ENCODE data around the gene NPLOC4. TPM values are rescaled to one million over a fixed set of nuclear protein-coding genes. Genes with fewer than 3 reads are reported as not detected.

NPLOC4 gene
- total RNA-seq, 2 donors from 2014 or later = 69.3 to 70.4 TPM

GRCh38 chr17:81601525-81602120, 35.3 kb downstream of the NPLOC4 start:
- no peak overlapping the region for H3K27ac ChIP-seq
- no peaks in the 10 kb centered on the region for H3K9me3 ChIP-seq
- H3K4me1 ChIP-seq = peaks cover 0 to 20% of the 10 kb centered on the region in 2 donors
- TF ChIP-seq, protein P1, sequence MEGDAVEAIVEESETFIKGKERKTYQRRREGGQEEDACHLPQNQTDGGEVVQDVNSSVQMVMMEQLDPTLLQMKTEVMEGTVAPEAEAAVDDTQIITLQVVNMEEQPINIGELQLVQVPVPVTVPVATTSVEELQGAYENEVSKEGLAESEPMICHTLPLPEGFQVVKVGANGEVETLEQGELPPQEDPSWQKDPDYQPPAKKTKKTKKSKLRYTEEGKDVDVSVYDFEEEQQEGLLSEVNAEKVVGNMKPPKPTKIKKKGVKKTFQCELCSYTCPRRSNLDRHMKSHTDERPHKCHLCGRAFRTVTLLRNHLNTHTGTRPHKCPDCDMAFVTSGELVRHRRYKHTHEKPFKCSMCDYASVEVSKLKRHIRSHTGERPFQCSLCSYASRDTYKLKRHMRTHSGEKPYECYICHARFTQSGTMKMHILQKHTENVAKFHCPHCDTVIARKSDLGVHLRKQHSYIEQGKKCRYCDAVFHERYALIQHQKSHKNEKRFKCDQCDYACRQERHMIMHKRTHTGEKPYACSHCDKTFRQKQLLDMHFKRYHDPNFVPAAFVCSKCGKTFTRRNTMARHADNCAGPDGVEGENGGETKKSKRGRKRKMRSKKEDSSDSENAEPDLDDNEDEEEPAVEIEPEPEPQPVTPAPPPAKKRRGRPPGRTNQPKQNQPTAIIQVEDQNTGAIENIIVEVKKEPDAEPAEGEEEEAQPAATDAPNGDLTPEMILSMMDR (IDR thresholded peaks at IDR 0.05) = peak; percentile 76 to 86
- H3K27me3 ChIP-seq = no peaks in the 10 kb centered on the region
- DNase-seq (ENCODE audit: low spot score) = no peak
- peaks cover 85% of the 10 kb centered on the region for H3K36me3 ChIP-seq
- H3K4me3 ChIP-seq = no peak overlapping the region

- TF ChIP-seq, protein P1 (IDR thresholded peaks at IDR 0.05) = no peak
- Histone ChIP-seq H3K36me3 (peaks cover 85% of the 10 kb centered on the region), H3K4me1 (peaks cover 0 to 20% of the 10 kb centered on the region in 2 donors), H3K9me3 (no peaks in the 10 kb centered on the region), H3K27me3 (no peaks in the 10 kb centered on the region), H3K4me3 (no peak overlapping the region), H3K27ac (no peak overlapping the region)
- no peak for DNase-seq (ENCODE audit: low spot score)
Observed at GRCh38 chr17:81599719-81600486, 37.0 kb downstream of the NPLOC4 start.

- no peak for DNase-seq (ENCODE audit: low spot score)
- Histone ChIP-seq H3K9me3 (no peaks in the 10 kb centered on the region), H3K27ac (peak overlapping the region in 1 of 2 donors; percentile 2), H3K4me1 (peaks cover 0 to 3% of the 10 kb centered on the region in 2 donors), H3K4me3 (no peak overlapping the region), H3K36me3 (peaks cover 92% of the 10 kb centered on the region), H3K27me3 (no peaks in the 10 kb centered on the region)
- TF ChIP-seq, protein P1 (IDR thresholded peaks at IDR 0.05) = no peak
Observed at GRCh38 chr17:81593105-81593871, 43.6 kb downstream of the NPLOC4 start.

- H3K4me1 ChIP-seq = peaks cover 0 to 3% of the 10 kb centered on the region in 2 donors
- H3K36me3 ChIP-seq = peaks cover 93% of the 10 kb centered on the region
- no peak overlapping the region for H3K4me3 ChIP-seq
- TF ChIP-seq, protein P1 (IDR thresholded peaks at IDR 0.05) = no peak
- DNase-seq (ENCODE audit: low spot score) = no peak
- H3K27me3 ChIP-seq = no peaks in the 10 kb centered on the region
- H3K27ac ChIP-seq = no peak overlapping the region
- H3K9me3 ChIP-seq = no peaks in the 10 kb centered on the region
Observed at GRCh38 chr17:81591971-81592370, 44.9 kb downstream of the NPLOC4 start.

DNA sequence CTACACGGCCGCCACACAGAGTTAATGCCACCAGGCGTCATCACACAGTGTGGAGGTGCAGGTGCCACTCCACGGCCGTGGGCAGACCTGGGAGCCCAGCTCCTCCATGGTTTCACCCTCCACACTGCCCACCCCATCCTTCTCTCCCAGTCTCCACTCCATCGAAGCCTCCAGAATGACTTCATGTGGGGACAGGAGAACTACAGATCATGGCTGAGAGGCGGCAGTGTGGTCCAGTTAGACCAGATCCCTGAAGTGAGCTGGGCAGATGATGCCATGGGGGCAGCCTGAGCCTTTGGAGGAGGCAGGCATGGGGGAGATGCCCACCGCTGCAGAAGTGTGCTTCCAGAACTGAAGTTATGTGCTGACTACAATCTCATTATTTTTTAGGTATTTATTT, 46.8 kb downstream of the NPLOC4 start:
- no peak overlapping the region for H3K27ac ChIP-seq
- H3K27me3 ChIP-seq = no peaks in the 10 kb centered on the region
- H3K9me3 ChIP-seq = no peaks in the 10 kb centered on the region
- DNase-seq (ENCODE audit: low spot score) = no peak
- H3K4me3 ChIP-seq = no peak overlapping the region
- H3K4me1 ChIP-seq = peaks cover 0 to 3% of the 10 kb centered on the region in 2 donors
- TF ChIP-seq, protein P1 (IDR thresholded peaks at IDR 0.05) = no peak
- H3K36me3 ChIP-seq = peaks cover 93% of the 10 kb centered on the region

All from right atrium auricular region (tissue), 2 donors.